Upper lobe of right lung (tissue), 1 donor: ENCODE results near the gene EIF3K. TPM values are rescaled to one million over a fixed set of nuclear protein-coding genes. Genes with fewer than 3 reads are reported as not detected.

Source experiments
- ATAC-seq: fragments of 200-7000 bp; cut with Tn5 transposase; one replicate; pipeline ENCODE4 v1.9.1; 2020; ENCODE audit warnings: mild to moderate bottlenecking, moderate library complexity
- DNase-seq: peaks from one replicate; pipeline ENCODE4 v3.0.0-alpha.2; 2020
- H3K27ac ChIP-seq: fragments of 200-600 bp; one replicate; pipeline ENCODE4 v1.8.0; 2022
- H3K27me3 ChIP-seq: fragments of 200-600 bp; one replicate; pipeline ENCODE4 v1.8.0; 2022; ENCODE audit warnings: mild to moderate bottlenecking
- H3K36me3 ChIP-seq: fragments of 200-600 bp; one replicate; pipeline ENCODE4 v1.8.0; 2022
- H3K4me1 ChIP-seq: fragments of 200-600 bp; one replicate; pipeline ENCODE4 v1.8.0; 2022
- H3K4me3 ChIP-seq: fragments of 200-600 bp; one replicate; pipeline ENCODE4 v1.8.0; 2022; ENCODE audit warnings: mild to moderate bottlenecking
- H3K9me3 ChIP-seq: fragments of 200-600 bp; one replicate; pipeline ENCODE4 v1.8.0; 2022
- CTCF ChIP-seq: fragments of 200-600 bp; IDR thresholded peaks from one replicate; pipeline ENCODE4 v1.8.0; 2022; ENCODE audit warnings: antibody characterized with exemption
- intact Hi-C: fragments of 100-400 bp; cut with DNase I; formaldehyde crosslinking; loops from one replicate; pipeline ENCODE4 v1.11.0; 2022
- total RNA-seq: library from RNA; stranded (reverse); fragmentation: NEBNext Ultra II Directional; extraction: Animal tissue kit (Norgen Biotek cat#: 25700); gene quantifications from one replicate; pipeline ENCODE4 v1.2.1, GENCODE V29; 2021
- donor health status: DM: no; HTN: yes; CAD: no; lungs with severe emphysema.

EIF3K gene
- total RNA-seq, 1 donor from 2014 or later = 215 TPM

GRCh38 chr19:38649305-38650171 is 30.6 kb downstream of the EIF3K start:
- peaks cover 56% of the 10 kb centered on the region for H3K4me1 ChIP-seq
- H3K27ac ChIP-seq = peak overlapping the region; percentile 80
- peak overlapping the region; percentile 88 for H3K4me3 ChIP-seq
- H3K9me3 ChIP-seq = no peaks in the 10 kb centered on the region
- no peaks in the 10 kb centered on the region for H3K36me3 ChIP-seq
- intact Hi-C loops = loop anchor here (10.0 kb wide), 1 partner anchor 55 kb away; no protein-coding TSS in a partner anchor
- TF ChIP-seq CTCF = no peak
- H3K27me3 ChIP-seq = no peaks in the 10 kb centered on the region
- ATAC-seq (peak; percentile 11), DNase-seq (peak; percentile 72)

GRCh38 chr19:38650172-38650775 is 31.3 kb downstream of the EIF3K start:
- DNase-seq (no peak), ATAC-seq (no peak)
- Histone ChIP-seq H3K27me3 (no peaks in the 10 kb centered on the region), H3K4me1 (peaks cover 63% of the 10 kb centered on the region), H3K27ac (peak overlapping the region; percentile 80), H3K36me3 (no peaks in the 10 kb centered on the region), H3K9me3 (no peaks in the 10 kb centered on the region), H3K4me3 (peak overlapping the region; percentile 88)
- no peak for TF ChIP-seq CTCF
- intact Hi-C loops = loop anchor here (10.0 kb wide), 1 partner anchor 55 kb away; no protein-coding TSS in a partner anchor

- H3K4me3 ChIP-seq = peak overlapping the region; percentile 88
- no peaks in the 10 kb centered on the region for H3K36me3 ChIP-seq
- peaks cover 71% of the 10 kb centered on the region for H3K4me1 ChIP-seq
- DNase-seq = no peak
- peak overlapping the region; percentile 80 for H3K27ac ChIP-seq
- intact Hi-C loops = loop anchor here (10.0 kb wide), 1 partner anchor 54 kb away; no protein-coding TSS in a partner anchor
- ATAC-seq = no peak
- peak; percentile 10 for TF ChIP-seq CTCF
- no peaks in the 10 kb centered on the region for H3K27me3 ChIP-seq
- no peaks in the 10 kb centered on the region for H3K9me3 ChIP-seq
Measured at GRCh38 chr19:38650911-38651584, 32.1 kb downstream of the EIF3K start.

GRCh38 chr19:38653028-38653571 is 34.1 kb downstream of the EIF3K start:
- peak overlapping the region; percentile 80 for H3K27ac ChIP-seq
- no peak for TF ChIP-seq CTCF
- H3K36me3 ChIP-seq = peaks cover 4% of the 10 kb centered on the region
- H3K9me3 ChIP-seq = no peaks in the 10 kb centered on the region
- no peak overlapping the region for H3K4me3 ChIP-seq
- ATAC-seq = no peak
- DNase-seq = no peak
- no peaks in the 10 kb centered on the region for H3K27me3 ChIP-seq
- peaks cover 87% of the 10 kb centered on the region for H3K4me1 ChIP-seq
- intact Hi-C loops = loop anchor here (10.0 kb wide), 1 partner anchor 52 kb away; no protein-coding TSS in a partner anchor

GRCh38 chr19:38654628-38655055 is 35.7 kb downstream of the EIF3K start:
- Histone ChIP-seq H3K36me3 (peaks cover 4% of the 10 kb centered on the region), H3K4me3 (no peak overlapping the region), H3K4me1 (peaks cover 99% of the 10 kb centered on the region), H3K9me3 (no peaks in the 10 kb centered on the region), H3K27me3 (no peaks in the 10 kb centered on the region), H3K27ac (peak overlapping the region; percentile 80)
- ATAC-seq (no peak), DNase-seq (no peak)
- TF ChIP-seq CTCF = no peak
- intact Hi-C loops = loop anchor here (10.0 kb wide), 1 partner anchor 50 kb away; no protein-coding TSS in a partner anchor
